GM21529 (cell line): ENCODE data around the gene CUEDC1.

Experiments used
- ATAC-seq: cut with Tn5 transposase; IDR thresholded peaks from one replicate; pipeline ENCODE4 v1.9.1; 2021; ENCODE audit not compliant: unreplicated experiment

The CUEDC1 gene

DNA sequence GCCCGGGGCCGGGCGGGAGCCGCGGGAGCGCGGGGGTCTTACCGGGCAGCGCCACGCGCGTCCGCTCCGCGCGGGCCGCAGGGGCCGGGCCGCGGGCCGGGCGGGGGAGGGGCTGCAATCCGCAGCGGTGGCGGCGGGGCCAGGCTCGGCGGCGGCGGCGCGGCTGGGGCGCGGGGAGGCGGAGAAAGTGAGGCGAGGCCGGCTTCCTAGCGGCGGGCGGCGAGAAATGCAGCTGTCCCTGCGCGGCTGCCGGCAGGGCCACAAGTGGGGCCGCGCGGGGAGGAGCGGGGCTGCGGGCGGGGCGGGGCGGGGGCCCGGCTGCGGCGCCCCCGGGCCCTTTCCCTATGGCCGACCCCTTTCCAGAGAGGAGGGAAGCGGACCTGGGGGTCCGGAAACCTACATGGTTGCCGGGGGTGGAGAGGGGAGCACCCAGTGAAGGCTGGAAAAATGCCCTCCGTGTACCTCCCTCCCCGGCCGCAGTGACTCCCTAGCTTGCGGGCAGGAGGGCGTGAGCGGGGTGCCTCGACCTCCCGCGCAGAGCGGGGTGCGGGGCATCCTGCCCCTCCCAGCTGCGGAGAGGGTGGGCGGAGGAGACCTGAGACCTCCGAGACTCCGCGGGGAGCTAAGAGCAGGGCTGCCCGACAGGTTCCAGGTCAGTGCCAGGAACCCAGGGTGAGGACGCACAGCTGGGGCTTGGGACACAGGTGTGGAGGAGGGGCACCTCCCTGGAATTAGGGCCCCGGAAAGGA is at the start of gene CUEDC1:
CUEDC1 (minus strand) TSS at position 230 of the 749 bp plus-strand sequence. CDS start 69,848 bp downstream, outside the sequence.
- peak; percentile 46 for ATAC-seq

GRCh38 chr17:58004060-58004459 is 48.8 kb upstream of the CUEDC1 start:
- ATAC-seq = no peak

DNA sequence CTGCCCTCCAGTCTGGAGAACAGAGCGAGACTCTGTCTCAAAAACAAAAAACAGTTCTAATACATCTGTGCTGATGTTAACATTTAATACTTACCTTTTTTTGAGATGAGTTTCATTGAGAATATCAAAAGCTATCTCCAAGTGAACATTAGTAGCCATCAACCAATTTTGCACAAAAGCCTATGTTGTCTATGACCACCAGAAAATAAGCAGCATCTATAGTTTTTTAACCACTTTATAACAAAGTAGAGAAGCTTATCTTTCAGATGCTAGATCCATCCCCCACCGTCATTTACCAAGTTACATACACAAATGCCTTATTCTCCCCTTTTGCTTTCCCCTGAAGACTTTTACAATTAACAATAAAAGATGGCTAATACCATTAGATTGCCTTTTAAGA is 47.8 kb upstream of the CUEDC1 start:
- ATAC-seq = no peak

DNA sequence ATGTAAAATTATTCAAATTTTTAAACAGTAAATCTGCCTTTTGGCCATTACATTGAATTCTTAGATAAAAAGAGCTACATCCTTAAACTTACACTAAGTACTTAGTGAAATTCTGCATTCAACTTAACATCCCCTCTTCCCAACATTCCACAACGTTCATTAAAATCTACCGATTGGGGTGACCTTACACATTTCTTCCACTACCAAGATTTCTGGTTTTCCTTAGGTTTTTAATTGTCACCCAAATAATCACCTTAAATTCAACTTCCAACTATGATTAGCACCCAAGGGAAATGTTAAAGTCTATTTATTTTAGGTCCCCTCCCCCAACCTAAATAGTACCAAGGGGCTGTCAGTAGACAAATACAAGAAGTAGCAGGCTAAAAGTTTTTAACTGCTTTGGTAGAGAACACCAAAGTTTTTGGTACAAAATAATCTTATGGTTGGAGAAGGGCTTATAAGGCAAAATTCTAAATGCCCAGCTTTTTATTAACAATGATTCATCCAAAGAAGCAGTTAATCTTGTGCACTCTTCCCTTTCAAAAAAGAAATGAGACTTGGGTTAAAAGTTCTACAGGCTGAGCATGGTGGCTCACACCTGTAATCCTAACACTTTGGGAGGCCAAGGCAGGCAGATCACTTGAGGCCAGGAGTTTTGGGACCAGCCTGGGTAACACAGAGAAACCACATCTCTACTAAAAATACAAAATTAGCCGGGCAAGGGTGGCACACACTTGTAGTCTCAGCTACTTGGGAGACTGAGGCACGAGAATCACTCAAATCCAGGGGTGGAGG is 47.1 kb upstream of the CUEDC1 start:
- ATAC-seq = no peak

GRCh38 chr17:58001461-58002124 is 46.4 kb upstream of the CUEDC1 start:
- no peak for ATAC-seq

GRCh38 chr17:57999496-58000017 is 44.3 kb upstream of the CUEDC1 start:
- no peak for ATAC-seq

- ATAC-seq = no peak
These were observed 43.8 kb upstream of the CUEDC1 start for GRCh38 chr17:57999010-57999495.

DNA sequence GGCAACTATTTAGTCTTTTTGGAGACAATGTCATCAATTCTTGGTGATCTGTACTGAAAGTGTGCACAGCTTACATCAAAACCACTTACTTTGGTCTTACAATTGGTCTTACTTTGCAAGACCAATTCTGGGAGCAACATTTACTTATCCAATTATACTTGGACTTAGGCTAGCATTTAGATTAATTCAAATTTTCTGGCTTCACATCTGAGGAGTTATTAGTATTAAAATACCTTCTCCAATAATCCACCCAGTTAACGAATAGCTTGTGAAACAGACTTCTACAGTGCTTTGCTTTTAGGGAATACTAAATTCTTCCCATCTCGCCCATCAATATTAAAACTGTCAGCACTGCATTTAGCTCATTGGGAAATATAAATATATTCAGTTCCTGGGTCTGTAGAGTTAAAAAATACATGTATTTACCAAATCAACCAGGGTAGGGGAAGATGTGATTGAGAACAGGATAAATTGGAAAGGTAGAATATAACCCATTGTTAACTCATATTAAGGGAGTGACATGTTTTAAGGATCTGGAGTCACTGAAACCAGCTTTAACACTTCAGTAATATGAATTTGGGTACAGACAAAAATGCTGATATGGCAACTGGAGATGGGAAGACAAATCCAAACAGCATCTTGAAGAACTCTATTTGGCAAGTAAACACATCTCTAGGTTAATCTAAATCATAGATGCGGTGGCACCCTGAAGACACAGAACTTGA is 42.0 kb upstream of the CUEDC1 start:
- ATAC-seq = no peak

GRCh38 chr17:57995076-57995956 is 40.1 kb upstream of the CUEDC1 start:
- ATAC-seq = peak; percentile 57

GRCh38 chr17:57994436-57994835 is 39.2 kb upstream of the CUEDC1 start:
- no peak for ATAC-seq

DNA sequence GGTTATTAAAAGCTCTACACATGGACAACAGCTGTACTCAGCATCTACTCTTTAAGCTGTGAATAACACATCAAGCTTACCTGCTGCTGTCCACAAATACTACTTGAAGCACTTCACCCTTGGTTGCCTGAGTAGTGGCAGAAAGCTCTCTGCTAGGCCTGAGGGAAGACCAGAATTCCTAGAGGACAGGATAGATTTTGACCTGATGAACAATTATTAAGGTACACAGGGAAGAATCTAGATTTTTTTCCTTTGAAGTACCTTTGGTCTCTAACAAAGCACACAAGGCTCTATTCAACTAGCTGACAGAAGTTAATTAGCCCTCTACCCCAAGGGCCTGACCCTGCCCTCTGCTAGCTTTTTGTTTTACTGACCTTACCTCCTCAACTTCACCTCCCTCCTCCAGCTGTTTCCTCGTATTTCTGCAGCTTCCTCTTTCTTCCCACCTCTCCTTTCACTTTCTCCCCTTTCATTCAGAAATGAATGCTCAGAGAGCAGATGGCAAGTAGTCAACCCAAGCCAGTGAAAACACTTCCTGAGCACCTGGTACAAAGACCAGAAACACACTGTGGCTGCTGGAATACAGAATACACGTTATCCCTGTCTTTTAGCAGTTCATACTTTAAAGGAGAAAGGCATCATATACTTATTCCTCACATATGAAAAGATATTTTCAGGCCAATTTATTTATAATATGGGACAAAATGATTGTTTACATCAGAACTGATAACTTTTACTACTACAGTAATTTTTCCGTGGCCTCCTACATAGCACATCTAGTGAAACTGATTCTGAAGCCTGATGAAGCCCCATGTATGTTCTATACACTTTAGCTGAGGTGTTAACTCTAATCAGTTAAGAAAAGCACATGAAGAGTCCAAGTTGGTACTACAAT is 38.5 kb upstream of the CUEDC1 start:
- ATAC-seq = no peak

DNA sequence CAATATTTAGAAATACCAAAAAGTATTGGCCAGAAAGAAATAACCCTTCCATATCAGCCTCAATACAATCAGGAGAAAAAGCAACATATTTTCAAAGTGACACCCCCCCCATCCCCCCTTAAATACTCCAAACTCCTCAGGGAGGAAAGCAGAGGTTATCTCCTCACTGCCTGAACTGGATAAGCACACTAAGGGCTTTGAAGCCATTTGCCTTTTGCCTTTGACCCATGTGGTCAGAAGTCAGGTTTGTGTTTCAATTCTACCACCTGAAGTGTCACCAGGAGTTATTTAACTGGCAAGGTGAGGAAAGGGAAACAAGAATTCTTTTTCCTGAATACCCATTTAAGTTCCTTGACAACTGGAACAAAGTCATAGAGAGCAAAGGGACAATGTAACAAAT is 36.3 kb upstream of the CUEDC1 start:
- no peak for ATAC-seq

DNA sequence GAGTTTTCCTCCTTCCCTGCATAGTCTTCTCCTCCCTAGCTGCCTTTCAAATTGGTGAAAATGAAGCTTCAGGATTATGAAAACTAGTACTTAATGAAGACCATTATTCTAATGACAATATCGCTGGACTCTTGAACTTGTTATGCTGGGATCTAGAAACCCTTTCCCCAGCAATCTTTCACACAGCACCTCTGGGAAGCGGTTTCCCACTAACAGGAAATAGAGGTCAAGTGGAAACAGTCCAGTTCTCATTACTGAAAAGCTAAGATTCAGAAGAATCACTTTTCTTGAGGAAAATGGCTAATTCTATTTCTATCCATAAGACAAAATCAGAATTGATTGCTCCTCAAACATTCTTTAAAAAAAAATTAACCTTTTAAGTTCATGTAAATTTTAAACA is 34.8 kb upstream of the CUEDC1 start:
- no peak for ATAC-seq

- ATAC-seq = peak; percentile 70
These were observed 33.4 kb upstream of the CUEDC1 start for GRCh38 chr17:57988301-57989250.

DNA sequence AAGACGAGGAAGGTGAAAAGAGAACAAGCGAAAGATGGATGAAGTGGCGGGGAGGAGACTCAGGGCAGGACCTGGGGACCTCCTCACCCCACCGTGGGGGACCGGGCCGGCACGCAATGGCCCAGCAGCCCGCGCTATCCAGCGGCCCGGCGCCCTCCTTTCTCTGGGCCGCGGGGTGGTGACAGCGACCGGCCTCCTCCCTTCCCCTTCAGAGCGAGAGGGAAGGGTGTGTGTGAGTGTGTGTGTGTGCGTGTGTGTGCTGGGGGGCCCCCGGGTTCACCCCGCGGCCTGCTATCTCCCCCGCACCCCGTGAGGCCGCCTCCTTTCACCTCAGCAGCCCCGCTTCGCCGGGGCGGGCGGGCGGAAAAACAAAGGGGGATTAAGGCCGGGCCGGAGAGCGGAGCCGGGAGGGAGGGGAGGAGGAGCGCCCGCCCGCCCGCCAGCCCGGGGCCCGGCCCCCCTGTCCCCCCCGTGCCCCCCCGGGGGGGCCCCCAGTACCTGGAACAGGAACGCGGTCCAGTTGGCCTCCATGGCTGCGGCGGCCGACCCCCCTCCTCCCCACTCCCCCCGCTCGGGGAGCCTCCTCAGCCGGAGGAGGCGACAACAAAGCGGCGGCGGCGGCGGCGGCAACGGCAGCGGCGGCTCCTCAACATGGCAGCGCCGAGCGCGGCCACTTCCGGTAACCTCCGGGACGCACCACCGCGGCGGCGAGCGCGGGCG is 32.5 kb upstream of the CUEDC1 start, which contains the start of gene VEZF1:
VEZF1 (minus strand) TSS at position 674 of the 720 bp plus-strand sequence; CDS start at position 531, 143 bp downstream.
- ATAC-seq = peak; percentile 68

GRCh38 chr17:57986841-57987580 is 31.8 kb upstream of the CUEDC1 start:
- no peak for ATAC-seq
